Right forelimb (tissue), 1 donor: Measurements from ENCODE around the gene SMARCAL1.
"Not testable (repeated sequence)": the region's sequence is repeated elsewhere in the genome, so short reads cannot be mapped to it uniquely, and the experiment has no call there.

Experiments used
- DNase-seq: peaks from one replicate; pipeline ENCODE4 v3.0.0-alpha.2; 2018

Gene SMARCAL1

GRCh38 chr2:216412022-216412999 lies at the start of gene SMARCAL1:
Gene SMARCAL1, plus strand, starts transcription at chr2:216412484. Its CDS starts 2,221 bp downstream, at chr2:216414705.
- peak; percentile 100 for DNase-seq

GRCh38 chr2:216362730-216363129 lies 49.6 kb upstream of the SMARCAL1 start:
- DNase-seq: no peak

- no peak for DNase-seq
These were observed 49.1 kb upstream of the SMARCAL1 start for GRCh38 chr2:216363221-216363620.

- DNase-seq: no peak
These were observed 46.8 kb upstream of the SMARCAL1 start for GRCh38 chr2:216365518-216365917.

GRCh38 chr2:216366777-216367471 lies 45.4 kb upstream of the SMARCAL1 start:
- no peak for DNase-seq

GRCh38 chr2:216369821-216370220 lies 42.5 kb upstream of the SMARCAL1 start:
- no peak for DNase-seq

- DNase-seq: no peak
These were observed 41.1 kb upstream of the SMARCAL1 start for GRCh38 chr2:216370961-216371712.

GRCh38 chr2:216371721-216372702 lies 40.3 kb upstream of the SMARCAL1 start, which contains the start of gene MARCHF4:
Gene MARCHF4, minus strand, starts transcription at chr2:216372483. Its CDS starts 2,223 bp downstream, at chr2:216370260.
- DNase-seq: peak; percentile 90

GRCh38 chr2:216372761-216373291 lies 39.5 kb upstream of the SMARCAL1 start:
- DNase-seq: no peak

- DNase-seq: no peak
These were observed 38.4 kb upstream of the SMARCAL1 start for GRCh38 chr2:216373896-216374295.

- no peak for DNase-seq
These were observed 37.0 kb upstream of the SMARCAL1 start for GRCh38 chr2:216375286-216375685.

GRCh38 chr2:216379977-216380376 lies 32.3 kb upstream of the SMARCAL1 start:
- no peak for DNase-seq

GRCh38 chr2:216384409-216384808 lies 27.9 kb upstream of the SMARCAL1 start:
- DNase-seq: not testable (repeated sequence)

GRCh38 chr2:216385478-216385877 lies 26.8 kb upstream of the SMARCAL1 start:
- no peak for DNase-seq

GRCh38 chr2:216387262-216387661 lies 25.0 kb upstream of the SMARCAL1 start:
- DNase-seq: no peak

- no peak for DNase-seq
These were observed 24.0 kb upstream of the SMARCAL1 start for GRCh38 chr2:216388046-216388884.

- DNase-seq: no peak
These were observed 22.7 kb upstream of the SMARCAL1 start for GRCh38 chr2:216389570-216389969.

- DNase-seq: no peak
These were observed 20.9 kb upstream of the SMARCAL1 start for GRCh38 chr2:216391401-216391800.

GRCh38 chr2:216392018-216392562 lies 20.2 kb upstream of the SMARCAL1 start:
- DNase-seq: no peak
